GM21360 (cell line): ENCODE data around the gene EIF4E2.
"Not testable (repeated sequence)": the region's sequence is repeated elsewhere in the genome, so short reads cannot be mapped to it uniquely, and the experiment has no call there.

ENCODE experiments used
- ATAC-seq: cut with Tn5 transposase; IDR thresholded peaks from one replicate; pipeline ENCODE4 v1.9.1; 2021; ENCODE audit warnings: mild to moderate bottlenecking, moderate library complexity; ENCODE audit not compliant: unreplicated experiment

Gene EIF4E2

DNA sequence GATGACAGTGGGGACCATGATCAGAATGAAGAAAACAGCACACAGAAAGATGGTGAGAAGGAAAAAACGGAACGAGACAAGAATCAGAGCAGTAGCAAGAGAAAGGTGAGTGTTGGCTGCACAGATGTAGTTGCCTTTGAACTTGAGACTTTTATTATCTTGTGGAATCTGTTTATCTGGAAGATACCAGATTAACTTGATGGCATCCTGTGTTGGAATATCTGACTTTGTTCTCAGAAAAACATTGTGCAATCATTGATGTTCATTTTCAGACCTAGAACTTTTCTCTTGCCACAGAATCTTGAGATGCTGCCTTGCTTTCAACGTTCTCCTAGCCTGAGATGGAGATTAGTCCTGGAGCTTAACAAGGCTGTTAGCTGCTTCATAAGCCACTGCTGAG, 5.9 kb downstream of the EIF4E2 start:
- no peak for ATAC-seq

DNA sequence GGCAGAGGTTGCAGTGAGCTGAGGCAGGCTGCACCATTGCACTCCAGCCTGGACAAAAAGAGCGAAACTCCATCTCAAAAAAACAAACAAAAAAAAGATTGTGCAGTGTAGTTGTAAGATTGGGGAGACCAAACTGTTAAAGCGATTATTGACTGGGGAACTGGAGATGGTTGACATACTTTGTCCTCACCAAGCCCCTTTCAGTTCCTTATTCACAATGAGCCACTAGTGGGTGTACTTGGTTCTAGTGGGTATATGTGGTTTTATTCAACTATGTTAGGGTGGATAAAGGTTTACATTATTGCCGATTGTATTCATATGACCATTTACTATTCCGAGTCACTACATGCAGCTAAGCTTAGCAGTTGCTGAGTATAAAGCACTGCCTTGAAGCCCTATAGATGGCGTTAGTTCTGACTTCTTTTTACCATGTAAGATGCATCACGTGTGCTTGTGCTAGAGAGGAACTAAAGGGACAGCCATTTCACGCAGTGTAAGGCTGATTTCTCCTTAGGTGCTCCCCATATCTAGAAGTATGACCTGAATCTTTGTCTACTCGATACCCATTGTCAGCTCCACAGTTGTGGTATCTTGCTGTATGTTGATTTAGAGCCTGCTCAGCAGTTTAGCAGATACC, 12.1 kb downstream of the EIF4E2 start:
- ATAC-seq = no peak

GRCh38 chr2:232563580-232563979, 13.1 kb downstream of the EIF4E2 start:
- ATAC-seq = no peak

DNA sequence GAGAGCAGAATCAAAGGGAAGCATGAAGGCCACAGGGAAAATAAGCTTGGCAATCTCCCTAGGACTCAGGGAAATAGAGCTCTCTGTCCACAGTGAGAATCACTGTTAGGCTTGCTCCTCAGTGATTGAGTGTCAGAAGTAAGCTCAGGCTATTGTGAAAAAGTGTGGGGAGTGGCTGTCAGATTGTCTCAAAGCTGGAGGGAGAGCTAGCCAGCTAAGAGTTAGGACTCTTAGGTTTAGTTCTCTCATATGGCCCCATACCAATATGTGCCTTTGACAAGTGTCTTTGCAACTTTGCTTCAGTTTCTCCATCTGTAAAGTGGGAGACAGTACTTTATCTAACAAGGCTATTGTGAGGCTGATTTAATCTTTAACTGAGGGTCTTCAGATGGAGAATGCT, 17.2 kb downstream of the EIF4E2 start:
- no peak for ATAC-seq

- no peak for ATAC-seq
Measured at GRCh38 chr2:232568161-232568560, 17.7 kb downstream of the EIF4E2 start.

- no peak for ATAC-seq
Measured at GRCh38 chr2:232569541-232569940, 19.1 kb downstream of the EIF4E2 start.

- ATAC-seq = not testable (repeated sequence)
Measured at GRCh38 chr2:232570481-232570880, 20.0 kb downstream of the EIF4E2 start.

DNA sequence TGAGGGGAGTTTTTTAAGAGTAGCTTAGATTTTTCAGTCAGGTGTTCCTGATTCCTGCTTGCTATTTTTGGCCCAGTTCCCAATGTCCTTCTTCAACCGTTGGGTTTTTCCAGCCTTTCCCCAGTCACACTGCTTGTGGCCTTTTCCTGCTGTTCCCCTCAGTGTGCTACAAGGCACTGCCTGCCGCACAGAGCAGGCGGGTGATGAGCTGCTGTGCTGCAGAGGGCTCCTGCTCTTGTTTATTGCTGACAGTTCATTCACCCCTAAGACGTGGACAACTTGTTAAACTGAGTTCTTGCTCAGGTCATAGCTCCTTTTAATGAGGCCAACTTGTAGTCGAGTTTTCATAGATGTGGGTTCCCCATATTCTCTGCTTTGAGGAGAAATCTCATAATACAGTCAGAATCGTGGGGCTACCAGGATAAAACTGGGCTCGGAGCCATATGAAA, 20.6 kb downstream of the EIF4E2 start:
- no peak for ATAC-seq

- ATAC-seq = no peak
Measured at GRCh38 chr2:232573042-232573441, 22.6 kb downstream of the EIF4E2 start.

GRCh38 chr2:232573771-232574435, 23.4 kb downstream of the EIF4E2 start:
- no peak for ATAC-seq

GRCh38 chr2:232574674-232575403, 24.4 kb downstream of the EIF4E2 start:
- ATAC-seq = no peak

DNA sequence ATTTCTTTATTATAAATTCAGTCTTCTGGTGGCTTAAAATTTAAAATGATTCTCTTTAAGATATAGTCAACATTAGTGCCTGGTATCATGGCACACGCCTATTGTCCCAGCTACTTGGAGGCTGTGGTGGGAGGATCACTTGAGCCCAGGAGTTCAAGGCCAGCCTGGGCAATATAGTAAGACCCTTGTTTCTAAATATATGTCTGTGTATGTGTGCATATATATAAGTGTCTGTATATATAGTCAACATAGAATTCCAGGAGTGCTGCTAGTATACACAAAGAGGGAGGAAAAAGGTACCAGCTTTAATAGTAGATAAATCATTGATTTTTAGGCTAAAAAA, 24.9 kb downstream of the EIF4E2 start:
- ATAC-seq = no peak

DNA sequence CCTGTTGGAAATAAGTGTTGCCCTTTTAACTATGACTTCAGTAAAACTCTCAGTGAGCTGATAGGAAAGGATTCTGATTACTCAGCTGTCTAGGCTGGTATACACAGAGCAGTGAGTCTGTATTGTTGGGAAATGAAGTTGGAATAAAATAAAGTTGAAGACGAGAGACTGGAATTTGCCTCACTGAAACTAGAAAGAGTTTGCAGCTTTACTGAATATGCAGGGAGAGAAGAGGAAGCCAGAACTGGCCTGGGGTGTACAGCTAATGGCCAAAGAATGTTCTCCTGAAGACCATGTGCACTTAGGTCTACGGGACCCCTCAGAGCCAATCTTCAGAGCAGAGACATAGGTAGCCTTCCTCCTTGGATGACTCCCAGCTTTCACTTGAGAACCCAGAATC, 26.5 kb downstream of the EIF4E2 start:
- ATAC-seq = no peak

DNA sequence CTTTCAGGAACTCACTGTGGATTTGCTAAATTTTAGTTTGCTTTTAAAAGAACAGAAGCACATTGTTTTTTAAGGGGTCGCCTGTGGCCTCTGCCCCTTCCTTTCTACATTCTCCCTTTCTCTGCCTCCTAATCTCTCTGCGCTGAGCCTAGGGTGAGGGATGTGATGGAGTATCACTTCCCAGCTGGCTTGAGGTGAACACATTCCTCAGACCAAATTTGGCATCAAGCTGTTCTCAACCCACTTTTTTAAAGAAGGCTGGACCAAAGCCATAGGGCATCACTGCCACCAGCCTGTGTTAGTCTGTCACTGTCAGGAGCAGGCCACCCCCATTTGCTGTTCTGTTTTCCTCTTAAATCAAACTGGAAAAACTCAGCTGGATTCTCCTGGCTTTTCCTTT, 27.4 kb downstream of the EIF4E2 start:
- ATAC-seq = no peak

- no peak for ATAC-seq
Measured at GRCh38 chr2:232578626-232579025, 28.1 kb downstream of the EIF4E2 start.

GRCh38 chr2:232580648-232580981, 30.1 kb downstream of the EIF4E2 start:
- no peak for ATAC-seq

- ATAC-seq = no peak
Measured at GRCh38 chr2:232581725-232582124, 31.2 kb downstream of the EIF4E2 start.

DNA sequence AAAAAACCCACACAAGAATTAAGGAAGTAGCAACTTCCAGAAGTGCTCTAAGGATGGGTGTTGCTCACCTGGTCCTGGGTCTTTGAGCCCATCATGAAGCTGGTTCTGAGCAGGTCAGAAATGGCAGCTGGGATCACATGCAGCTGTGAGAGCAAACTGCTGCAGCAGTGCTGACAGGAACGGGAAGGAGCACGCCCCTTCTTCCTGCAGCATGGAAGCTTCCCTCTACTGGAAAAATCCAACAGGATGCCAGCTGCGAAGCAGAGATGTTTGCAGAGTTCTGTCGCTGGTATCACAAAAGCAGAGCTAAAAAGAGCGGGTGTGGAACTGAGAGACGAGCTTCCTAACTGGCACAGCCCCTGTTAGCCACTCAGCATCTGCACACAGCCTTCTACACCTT, 33.7 kb downstream of the EIF4E2 start:
- ATAC-seq = no peak

DNA sequence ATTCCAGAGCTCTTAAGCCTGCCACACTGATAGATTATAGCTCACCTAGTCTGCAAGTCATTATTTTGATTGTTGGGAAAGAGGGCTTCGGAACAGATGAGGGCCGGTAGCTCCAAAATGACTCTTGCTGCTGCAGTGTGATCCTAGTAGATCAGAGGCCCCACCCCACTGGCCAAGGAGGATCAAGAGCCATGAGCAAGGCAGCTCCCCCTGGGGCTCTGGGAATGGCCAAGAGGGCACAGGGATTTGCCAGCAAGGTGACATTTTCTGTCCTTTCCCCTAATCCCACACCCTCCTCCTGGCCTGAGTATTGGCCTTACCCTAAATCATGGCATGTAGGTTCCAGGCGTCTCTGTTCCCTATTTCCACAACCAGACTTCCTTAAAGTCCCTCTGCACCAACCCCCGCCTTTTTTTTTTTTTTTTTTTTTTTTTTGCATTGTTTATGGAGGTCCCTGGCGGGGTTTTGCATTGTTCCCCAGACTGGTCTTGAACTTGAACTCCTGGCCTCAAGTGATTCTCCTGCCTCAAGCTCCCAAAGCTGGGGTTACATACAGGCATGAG, 36.5 kb downstream of the EIF4E2 start:
- ATAC-seq = no peak

- no peak for ATAC-seq
Measured at GRCh38 chr2:232587512-232587911, 37.0 kb downstream of the EIF4E2 start.

- no peak for ATAC-seq
Measured at GRCh38 chr2:232588031-232588430, 37.5 kb downstream of the EIF4E2 start.
